Measurements from ENCODE around the gene CD109. TPM values are rescaled to one million over a fixed set of nuclear protein-coding genes. Genes with fewer than 3 reads are reported as not detected.

Gene CD109
- total RNA-seq, 1 experiment from 2014 or later, result 46.1 TPM

GRCh38 chr6:73710948-73711347 lies 14.9 kb downstream of the CD109 start:
- intact Hi-C loops (cut with micrococcal nuclease; ENCODE audit: unreplicated experiment), result no loop called here
- CTCF ChIA-PET, result no interaction called here
- peaks cover 30% of the 10 kb centered on the region for H3K4me1 ChIP-seq (ENCODE audit: control insufficient read depth, insufficient read depth, low read length)

DNA sequence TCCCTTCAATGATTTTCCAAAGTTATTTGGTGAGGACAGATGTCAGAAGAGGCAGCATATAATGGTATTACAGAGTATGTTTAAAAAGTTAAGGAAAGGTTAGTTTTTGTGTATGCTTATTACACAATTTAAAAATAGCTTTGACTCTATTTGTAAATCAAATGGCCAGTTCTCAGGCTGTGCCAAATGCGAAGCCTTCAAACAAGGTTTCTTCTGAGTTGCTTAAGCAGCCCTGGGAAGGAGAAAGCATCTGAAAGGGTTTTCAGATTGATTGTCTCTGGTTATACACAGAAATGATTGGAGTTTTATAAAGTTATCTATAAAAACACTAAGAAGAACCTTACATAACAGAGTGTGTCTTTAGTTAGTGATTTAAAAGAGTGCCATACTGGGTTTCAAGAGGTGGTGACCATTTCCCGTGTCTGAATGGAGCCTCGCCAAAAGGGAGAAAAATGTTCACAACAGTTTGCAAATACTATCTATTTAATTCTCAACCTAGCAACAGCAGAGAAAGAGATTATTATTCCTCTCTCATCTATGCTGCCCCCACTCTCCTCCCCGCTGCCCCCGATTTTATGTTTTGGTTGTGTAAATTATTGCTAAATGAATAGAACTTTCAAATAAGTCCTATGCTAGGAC lies 16.7 kb downstream of the CD109 start:
- H3K4me3 ChIP-seq (ENCODE audit: low read depth in 2 of 2, low read length in 2 of 2), result no peak overlapping the region
- ATAC-seq (no peak), DNase-seq (ENCODE audit: low read depth, low spot score) (no peak)
- H3K36me3 ChIP-seq (ENCODE audit: control insufficient read depth, insufficient read depth, low read length), result no peaks in the 10 kb centered on the region
- peaks cover 30% of the 10 kb centered on the region for H3K4me1 ChIP-seq (ENCODE audit: control insufficient read depth, insufficient read depth, low read length)
- no TSS peak for BruUV-seq (replicated peaks)
- H3K27ac ChIP-seq (ENCODE audit: low read length), result peak overlapping the region; percentile 68
- in situ Hi-C loops (cut with HindIII; ENCODE audit: low pct_unique_long_range_greater_than_20kb, low sequenced_read_pairs) (no loop called here), intact Hi-C loops (cut with micrococcal nuclease; ENCODE audit: unreplicated experiment) (no loop called here)
- H3K9me3 ChIP-seq (ENCODE audit: control insufficient read depth, insufficient read depth, low read depth, low read length), result no peaks in the 10 kb centered on the region
- ChIA-PET POLR2A (no interaction called here), CTCF (no interaction called here)
- no peak for TF ChIP-seq CTCF (IDR thresholded peaks at IDR 0.05)
- TF ChIP-seq TCF7L2 (IDR thresholded peaks at IDR 0.05; ENCODE audit: low read depth, low read length), result no peak
- no peak for TF ChIP-seq POLR2AphosphoS5 (IDR thresholded peaks at IDR 0.05; ENCODE audit: low read depth, low read length)
- TF ChIP-seq SIN3A (IDR thresholded peaks at IDR 0.05; ENCODE audit: borderline replicate concordance, insufficient read depth, low read depth, low read length), result no peak
- no peak for TF ChIP-seq REST (IDR thresholded peaks at IDR 0.05; ENCODE audit: insufficient read depth in 1 of 2, low read depth in 2 of 2, low read length in 1 of 2)
- no peaks in the 10 kb centered on the region for H3K27me3 ChIP-seq (ENCODE audit: control insufficient read depth, insufficient read depth, low read length)

More at GRCh38 chr6:73710948-73711347, 14.9 kb downstream of the CD109 start:
- DNase-seq (ENCODE audit: low read depth, low spot score), result no peak
- no peaks in the 10 kb centered on the region for H3K27me3 ChIP-seq (ENCODE audit: control insufficient read depth, insufficient read depth, low read length)
- H3K27ac ChIP-seq (ENCODE audit: low read length), result peak overlapping the region; percentile 65
- ATAC-seq, result no peak
- no peak overlapping the region for H3K4me3 ChIP-seq (ENCODE audit: low read depth in 2 of 2, low read length in 2 of 2)
- POLR2A ChIA-PET, result no interaction called here
- no TSS peak for BruUV-seq (replicated peaks)
- H3K36me3 ChIP-seq (ENCODE audit: control insufficient read depth, insufficient read depth, low read length), result no peaks in the 10 kb centered on the region
- in situ Hi-C loops (cut with HindIII; ENCODE audit: low pct_unique_long_range_greater_than_20kb, low sequenced_read_pairs), result no loop called here
- no peak for TF ChIP-seq SIN3A (IDR thresholded peaks at IDR 0.05; ENCODE audit: borderline replicate concordance, insufficient read depth, low read depth, low read length)
- TF ChIP-seq TCF7L2 (IDR thresholded peaks at IDR 0.05; ENCODE audit: low read depth, low read length), result no peak
- TF ChIP-seq REST (IDR thresholded peaks at IDR 0.05; ENCODE audit: insufficient read depth in 1 of 2, low read depth in 2 of 2, low read length in 1 of 2), result no peak
- TF ChIP-seq POLR2AphosphoS5 (IDR thresholded peaks at IDR 0.05; ENCODE audit: low read depth, low read length), result no peak
- TF ChIP-seq CTCF (IDR thresholded peaks at IDR 0.05), result no peak
- H3K9me3 ChIP-seq (ENCODE audit: control insufficient read depth, insufficient read depth, low read depth, low read length), result no peaks in the 10 kb centered on the region

Measured in Panc1 (cell line).